Mammary epithelial cell (primary cell): ENCODE data around the gene CALML5.

ENCODE experiments used
- CTCF ChIP-seq, 2 donors: IDR thresholded peaks in 1 of 2; conservative IDR thresholded peaks in 1 of 2; 2 replicates each; pipeline ENCODE4 v1.5.1; 2011 to 2012; ENCODE audit warnings: inconsistent platforms in 2 of 2, low read length in 2 of 2, mild to moderate bottlenecking in 2 of 2, control low read depth in 1 of 2, low read depth in 1 of 2; ENCODE audit not compliant: insufficient read depth in 1 of 2; ENCODE audit errors: extremely low read depth in 1 of 2
- EZH2 ChIP-seq: IDR thresholded peaks from 2 replicates; pipeline ENCODE4 v1.6.1; 2012; ENCODE audit warnings: low read length, inconsistent platforms, borderline replicate concordance

- no peak for TF ChIP-seq CTCF (conservative IDR thresholded peaks at IDR 0.05 in 1 of 2, IDR thresholded peaks at IDR 0.05 in 1 of 2; ENCODE audit: extremely low read depth in 1 of 2, insufficient read depth in 1 of 2, low read depth in 1 of 2, low read length in 2 of 2)
- no peak for TF ChIP-seq EZH2
These were observed 16.8 kb upstream of the CALML5 start for GRCh38 chr10:5515948-5516761.
